B cell (primary cell): ENCODE results near the gene SIK3. TPM values are rescaled to one million over a fixed set of nuclear protein-coding genes. Genes with fewer than 3 reads are reported as not detected.

Source experiments
- ATAC-seq: fragments of 200-7000 bp; cut with Tn5 transposase; one replicate; pipeline ENCODE4 v1.10.0; 2021; ENCODE audit warnings: low read depth, mild to moderate bottlenecking, moderate number of reproducible peaks, moderate library complexity
- CTCF ChIA-PET: fragments of 350-600 bp; sonication (Branson Sonifier 250); formaldehyde crosslinking; loops from one replicate; lab custom pipeline; 2021; ENCODE audit warnings: antibody characterized with exemption, inconsistent platforms; lab: Charles Lee
- POLR2A ChIA-PET: fragments of 350-600 bp; sonication (Branson Sonifier 250); formaldehyde crosslinking; loops from one replicate; lab custom pipeline; 2021; ENCODE audit warnings: antibody characterized with exemption; lab: Charles Lee
- DNase-seq: peaks from one replicate; pipeline ENCODE4 v3.0.0; 2013
- H2AFZ ChIP-seq: 2 replicates; pipeline ENCODE4 v1.6.1; 2012; ENCODE audit warnings: mild to moderate bottlenecking, low read depth, low read length; ENCODE audit not compliant: insufficient read depth, poor library complexity, severe bottlenecking
- H3K27ac ChIP-seq, 2 donors: 1 replicate in 1 of 2; 2 replicates in 1 of 2; pipeline ENCODE4 v1.5.1; 2012 to 2013; ENCODE audit warnings: low read length in 2 of 2, mild to moderate bottlenecking in 2 of 2, moderate library complexity in 1 of 2
- H3K27me3 ChIP-seq, 4 experiments: fragments of 200-600 bp in 1 of 4; sonication (generic) in 1 of 4; replicated peaks in 1 of 4; 1 replicate in 2 of 4; 2 replicates in 2 of 4; pipeline versions ENCODE4 v1.6.1 to v1.7.0; 2013 to 2016; ENCODE audit warnings: low read length in 3 of 4, mild to moderate bottlenecking in 2 of 4, mixed read lengths in 1 of 4, moderate library complexity in 1 of 4; ENCODE audit not compliant: insufficient read depth in 4 of 4, control insufficient read depth in 3 of 4; ENCODE audit errors: control extremely low read depth in 1 of 4
- H3K36me3 ChIP-seq, 2 experiments: replicated peaks in 1 of 2; 1 replicate in 1 of 2; 2 replicates in 1 of 2; pipeline versions ENCODE4 v1.6.1 to v1.7.1; 2013; ENCODE audit warnings: low read length in 1 of 2; ENCODE audit not compliant: insufficient read depth in 2 of 2, control insufficient read depth in 1 of 2; ENCODE audit errors: control extremely low read depth in 1 of 2, extremely low read depth in 1 of 2
- H3K4me1 ChIP-seq, 2 donors: fragments of 200-600 bp in 1 of 2; sonication (generic) in 1 of 2; 1 replicate in 1 of 2; 2 replicates in 1 of 2; pipeline versions ENCODE4 v1.5.1 to v1.6.1; 2013 to 2017; ENCODE audit warnings: low read length in 2 of 2; ENCODE audit not compliant: control insufficient read depth in 2 of 2, insufficient read depth in 2 of 2
- H3K4me2 ChIP-seq: replicated peaks from 2 replicates; pipeline ENCODE3; 2012; ENCODE audit warnings: mild to moderate bottlenecking, low read depth, low read length; ENCODE audit not compliant: poor library complexity, severe bottlenecking
- H3K4me3 ChIP-seq, 5 experiments: fragments of 200-600 bp in 1 of 5; sonication (generic) in 1 of 5; 1 replicate in 3 of 5; 2 replicates in 2 of 5; pipeline versions ENCODE4 v1.5.1 to v1.7.0; 2011 to 2016; ENCODE audit warnings: low read length in 4 of 5, mild to moderate bottlenecking in 4 of 5, low read depth in 2 of 5, control low read depth in 1 of 5, moderate library complexity in 1 of 5; ENCODE audit not compliant: insufficient read depth in 1 of 5; ENCODE audit errors: control extremely low read depth in 1 of 5, extremely low read depth in 1 of 5
- H3K79me2 ChIP-seq: fragments of 200-600 bp; sonication (generic); one replicate; pipeline ENCODE4 v1.6.0; 2016; ENCODE audit warnings: low read length; ENCODE audit not compliant: control insufficient read depth, insufficient read depth
- H3K9ac ChIP-seq: fragments of 200-600 bp; sonication (generic); 2 replicates; pipeline ENCODE4 v1.6.1; 2017; ENCODE audit warnings: mild to moderate bottlenecking, low read length, moderate library complexity
- H3K9me3 ChIP-seq, 3 donors: one replicate each; pipeline versions ENCODE4 v1.6.1 to v1.7.1; 2013; ENCODE audit warnings: low read length in 2 of 3; ENCODE audit not compliant: control insufficient read depth in 2 of 3, insufficient read depth in 1 of 3; ENCODE audit errors: control extremely low read depth in 1 of 3
- H4K20me1 ChIP-seq: 2 replicates; pipeline ENCODE4 v1.6.0; 2012; ENCODE audit warnings: mild to moderate bottlenecking, low read length; ENCODE audit not compliant: insufficient read depth, control insufficient read depth, poor library complexity, severe bottlenecking
- H3K27ac Mint-ChIP-seq: one replicate; pipeline ENCODE4 v1.8.0; 2021; ENCODE audit warnings: mixed read lengths
- H3K27me3 Mint-ChIP-seq: one replicate; pipeline ENCODE4 v1.8.0; 2021; ENCODE audit warnings: mixed read lengths
- H3K4me1 Mint-ChIP-seq: one replicate; pipeline ENCODE4 v1.8.0; 2021; ENCODE audit warnings: mixed read lengths
- H3K4me3 Mint-ChIP-seq: one replicate; pipeline ENCODE4 v1.8.0; 2021; ENCODE audit warnings: mixed read lengths
- H3K9me3 Mint-ChIP-seq: one replicate; pipeline ENCODE4 v1.8.0; 2022; ENCODE audit warnings: mixed read lengths; ENCODE audit not compliant: insufficient read depth
- CTCF ChIP-seq: fragments of 200-600 bp; IDR thresholded peaks from one replicate; pipeline ENCODE4 v1.8.0; 2022; ENCODE audit warnings: antibody characterized with exemption, mild to moderate bottlenecking
- EZH2 ChIP-seq: IDR thresholded peaks from 2 replicates; pipeline ENCODE4 v1.6.1; 2012; ENCODE audit warnings: borderline replicate concordance, low read depth, mild to moderate bottlenecking, moderate library complexity, low read length; ENCODE audit not compliant: insufficient read depth, poor library complexity, severe bottlenecking
- WGBS: methylation state at CpG from one replicate; pipeline ENCODE4 v1.1.5; 2013; ENCODE audit warnings: missing lambda C conversion rate; ENCODE audit not compliant: insufficient coverage; 5-methylcytosine and 5-hydroxymethylcytosine counted together
- intact Hi-C: fragments of 100-400 bp; cut with micrococcal nuclease; formaldehyde crosslinking; loops from one replicate; pipeline ENCODE4 v1.10.0; 2022
- polyA plus RNA-seq: library from polyadenylated mRNA; depleted of rRNA; stranded (reverse); fragments of >200 nt; gene quantifications from 2 replicates; pipeline ENCODE4 v1.2.3, GENCODE V29; 2012
- total RNA-seq, 2 donors: library from RNA; stranded (reverse); fragments of 120-200 nt in 1 of 2; gene quantifications; 1 replicate in 1 of 2; 2 replicates in 1 of 2; pipeline versions ENCODE4 v1.2.3 to v1.2.4, GENCODE V29; 2013 to 2022

SIK3 gene
- total and polyA plus RNA-seq, 2 donors (not counting 1 experiment from before 2014, with no cell fraction given), result 36.5 to 180 TPM

- Histone ChIP-seq H2AFZ (no peak overlapping the region), H3K36me3 (peaks cover 0 to 2% of the 10 kb centered on the region in 2 experiments), H3K4me2 (no peak overlapping the region), H3K79me2 (peaks cover 99% of the 10 kb centered on the region), H3K27me3 (no peaks in the 10 kb centered on the region), H3K4me1 (peaks cover 38 to 45% of the 10 kb centered on the region in 2 donors), H3K9ac (no peak overlapping the region), H3K27ac (no peak overlapping the region), H3K4me3 (no peak overlapping the region), H3K9me3 (peaks cover 1 to 3% (median 3%) of the 10 kb centered on the region in 3 donors), H4K20me1 (peaks cover 52% of the 10 kb centered on the region)
- no peaks in the 10 kb centered on the region for H3K27me3 Mint-ChIP-seq
- DNase-seq (no peak), ATAC-seq (no peak)
- peaks cover 46% of the 10 kb centered on the region for H3K4me1 Mint-ChIP-seq
- TF ChIP-seq EZH2 (no peak), CTCF (no peak)
- ChIA-PET POLR2A (no interaction called here), CTCF (interaction anchor here (1.0 to 1.1 kb wide), 2 partner anchors 12 to 19 kb away, joined by 3 read pairs; no protein-coding TSS in a partner anchor)
- no peak overlapping the region for H3K27ac Mint-ChIP-seq
- no peaks in the 10 kb centered on the region for H3K9me3 Mint-ChIP-seq
- intact Hi-C loops, result no loop called here
- H3K4me3 Mint-ChIP-seq, result no peak overlapping the region
- WGBS, result 100% methylated on average over 1 of the region's 4 CpGs
Observed at GRCh38 chr11:117016747-117017146, 81.5 kb downstream of the SIK3 start.

- DNase-seq (no peak), ATAC-seq (no peak)
- Histone ChIP-seq H2AFZ (no peak overlapping the region), H3K9ac (no peak overlapping the region), H3K27me3 (no peaks in the 10 kb centered on the region), H3K4me3 (no peak overlapping the region), H3K27ac (no peak overlapping the region), H3K36me3 (peaks cover under 1 to 2% of the 10 kb centered on the region in 2 experiments), H4K20me1 (peaks cover 53% of the 10 kb centered on the region), H3K9me3 (peaks cover 1 to 3% (median 3%) of the 10 kb centered on the region in 3 donors), H3K4me2 (no peak overlapping the region), H3K4me1 (peaks cover 34 to 40% of the 10 kb centered on the region in 2 donors), H3K79me2 (peaks cover 99% of the 10 kb centered on the region)
- Mint-ChIP-seq H3K4me3 (no peak overlapping the region), H3K27ac (no peak overlapping the region), H3K4me1 (peaks cover 45% of the 10 kb centered on the region), H3K9me3 (no peaks in the 10 kb centered on the region), H3K27me3 (no peaks in the 10 kb centered on the region)
- CTCF ChIA-PET, result interaction anchor here (1.0 kb wide), 1 partner anchor 12 kb away, joined by 3 read pairs; no protein-coding TSS in a partner anchor
- 100% methylated on average over 1 of the region's 6 CpGs for WGBS
- POLR2A ChIA-PET, result no interaction called here
- intact Hi-C loops, result no loop called here
- TF ChIP-seq CTCF, result no peak
- TF ChIP-seq EZH2, result no peak
Observed at GRCh38 chr11:117016246-117016645, 82.0 kb downstream of the SIK3 start.
